SK-N-SH (cell line): ENCODE results near the gene ACAT2. TPM values are rescaled to one million over a fixed set of nuclear protein-coding genes. Genes with fewer than 3 reads are reported as not detected.

ENCODE experiments used
- CTCF ChIA-PET: fragments of 300-600, 350-600 bp; formaldehyde crosslinking; extraction: SDS; loops from one replicate; lab custom pipeline; 2021; lab: Yijun Ruan, JAX
- POLR2A ChIA-PET: fragments of 350-600 bp; sonication (Branson Sonifier 250); formaldehyde crosslinking; extraction: SDS; loops from one replicate; lab custom pipeline; 2020; ENCODE audit warnings: antibody characterized with exemption, inconsistent platforms; lab: Yijun Ruan, JAX
- DNase-seq: peaks from one replicate; pipeline ENCODE4 v3.0.0; 2012
- H2AFZ ChIP-seq: fragments of 200-600 bp; sonication (generic); 2 replicates; pipeline ENCODE4 v1.8.1; 2016; ENCODE audit warnings: antibody characterized with exemption, mild to moderate bottlenecking, low read depth
- H3F3A ChIP-seq: fragments of 200-600 bp; sonication (generic); replicated peaks from 2 replicates; pipeline ENCODE3; 2016; ENCODE audit warnings: antibody characterized with exemption, mild to moderate bottlenecking; ENCODE audit not compliant: insufficient read depth
- H3K27ac ChIP-seq, 2 experiments: fragments of 200-500 bp in 1 of 2; fragments of 200-600 bp in 1 of 2; sonication (Bioruptor generic) in 1 of 2; sonication (generic), shearing (Covaris generic) in 1 of 2; 2 replicates each; pipeline versions ENCODE4 v1.5.1 to v1.6.1; 2014 to 2016; ENCODE audit warnings: low read depth in 2 of 2, inconsistent platforms in 1 of 2, low read length in 1 of 2, mild to moderate bottlenecking in 1 of 2, mixed read lengths in 1 of 2
- H3K27me3 ChIP-seq: fragments of 200-600 bp; sonication (generic), shearing (Covaris generic); 2 replicates; pipeline ENCODE4 v1.6.1; 2016; ENCODE audit warnings: mixed run types; ENCODE audit not compliant: insufficient read depth
- H3K36me3 ChIP-seq, 2 experiments: fragments of 200-500 bp in 1 of 2; fragments of 200-600 bp in 1 of 2; sonication (Bioruptor generic) in 1 of 2; sonication (generic) in 1 of 2; replicated peaks in 1 of 2; 2 replicates each; pipeline versions ENCODE3 to v1.5.1; 2014 to 2016; ENCODE audit warnings: low read length in 1 of 2, mild to moderate bottlenecking in 1 of 2; ENCODE audit not compliant: insufficient read depth in 2 of 2, control insufficient read depth in 1 of 2
- H3K4me1 ChIP-seq, 2 experiments: fragments of 200-500 bp in 1 of 2; fragments of 200-600 bp in 1 of 2; sonication (Bioruptor generic) in 1 of 2; sonication (generic), shearing (Covaris generic) in 1 of 2; 2 replicates each; pipeline versions ENCODE4 v1.5.1 to v1.6.1; 2014 to 2016; ENCODE audit warnings: low read depth in 1 of 2, low read length in 1 of 2, mixed run types in 1 of 2; ENCODE audit not compliant: insufficient read depth in 2 of 2, control insufficient read depth in 1 of 2
- H3K4me2 ChIP-seq: fragments of 200-600 bp; sonication (generic), shearing (Covaris generic); 2 replicates; pipeline ENCODE4 v1.6.1; 2017; ENCODE audit warnings: mixed run types
- H3K4me3 ChIP-seq, 2 experiments: fragments of 200-500 bp in 1 of 2; fragments of 200-600 bp in 1 of 2; sonication (Bioruptor generic) in 1 of 2; sonication (generic), shearing (Covaris generic) in 1 of 2; 2 replicates each; pipeline versions ENCODE4 v1.5.1 to v1.8.1; 2014 to 2016; ENCODE audit warnings: low read depth in 2 of 2, inconsistent platforms in 1 of 2, low read length in 1 of 2, mild to moderate bottlenecking in 1 of 2, mixed read lengths in 1 of 2, moderate library complexity in 1 of 2
- H3K79me2 ChIP-seq: fragments of 200-600 bp; sonication (generic); 2 replicates; pipeline ENCODE4 v1.8.1; 2017; ENCODE audit warnings: mild to moderate bottlenecking; ENCODE audit not compliant: insufficient read depth
- H3K9ac ChIP-seq: fragments of 200-600 bp; sonication (generic); 2 replicates; pipeline ENCODE4 v1.6.1; 2017; ENCODE audit warnings: mixed run types
- H3K9me2 ChIP-seq: fragments of 200-600 bp; sonication (generic); 2 replicates; pipeline ENCODE4 v1.6.1; 2017; ENCODE audit warnings: mixed run types
- H3K9me3 ChIP-seq: fragments of 200-600 bp; sonication (generic); 2 replicates; pipeline ENCODE4 v1.6.1; 2017; ENCODE audit warnings: mixed run types, mild to moderate bottlenecking, moderate library complexity
- H4K20me1 ChIP-seq: fragments of 200-600 bp; sonication (generic); 2 replicates; pipeline ENCODE4 v1.6.1; 2017; ENCODE audit warnings: mild to moderate bottlenecking, mixed run types; ENCODE audit not compliant: insufficient read depth
- CHD2 ChIP-seq: fragments of 150-350 bp; IDR thresholded peaks from 2 replicates; pipeline ENCODE4 v1.6.1; 2018; ENCODE audit warnings: low read length; ENCODE audit not compliant: partially characterized antibody
- ELF1 ChIP-seq: IDR thresholded peaks from 2 replicates; pipeline ENCODE4 v1.4.0; 2012
- EZH2phosphoT487 ChIP-seq: fragments of 200-600 bp; sonication (generic); IDR thresholded peaks from 2 replicates; pipeline ENCODE4 v1.6.1; 2017; ENCODE audit warnings: low read depth, mixed run types, mild to moderate bottlenecking, antibody characterized with exemption, moderate library complexity, borderline replicate concordance
- FOSL2 ChIP-seq: IDR thresholded peaks from 2 replicates; pipeline ENCODE4 v1.4.0; 2012; ENCODE audit warnings: low read depth, mild to moderate bottlenecking, moderate library complexity, borderline replicate concordance
- FOXJ3 ChIP-seq: sonication (generic); formaldehyde crosslinking; IDR thresholded peaks from 2 replicates; pipeline ENCODE4 v1.5.1; 2020; ENCODE audit warnings: mild to moderate bottlenecking, missing genetic modification reagents
- FOXM1 ChIP-seq: IDR thresholded peaks from 2 replicates; pipeline ENCODE4 v1.4.0; 2012; ENCODE audit warnings: low read depth, mild to moderate bottlenecking
- GATA2 ChIP-seq: sonication (generic); formaldehyde crosslinking; IDR thresholded peaks from 2 replicates; pipeline ENCODE4 v1.5.0; 2020; ENCODE audit warnings: mild to moderate bottlenecking, missing genetic modification reagents
- IRF3 ChIP-seq: fragments of 150-350 bp; IDR thresholded peaks from 2 replicates; pipeline ENCODE4 v1.6.1; 2016; ENCODE audit warnings: mild to moderate bottlenecking, low read depth, low read length
- JUND ChIP-seq: IDR thresholded peaks from 2 replicates; pipeline ENCODE4 v1.4.0; 2012
- MEF2A ChIP-seq: IDR thresholded peaks from 2 replicates; pipeline ENCODE4 v1.4.0; 2012; ENCODE audit warnings: low read depth, borderline replicate concordance
- MXI1 ChIP-seq: IDR thresholded peaks from 2 replicates; pipeline ENCODE4 v1.6.1; 2012; ENCODE audit warnings: mild to moderate bottlenecking, low read depth, low read length, improper control_type of control experiment
- NFIC ChIP-seq: IDR thresholded peaks from 2 replicates; pipeline ENCODE4 v1.4.0; 2012; ENCODE audit warnings: borderline replicate concordance
- RAD21 ChIP-seq: IDR thresholded peaks from 2 replicates; pipeline ENCODE4 v1.6.1; 2012; ENCODE audit warnings: mild to moderate bottlenecking, low read length
- RFX5 ChIP-seq: IDR thresholded peaks from 2 replicates; pipeline ENCODE4 v1.6.1; 2012; ENCODE audit warnings: mild to moderate bottlenecking, improper control_type of control experiment, low read length
- RXRA ChIP-seq: IDR thresholded peaks from 2 replicates; pipeline ENCODE4 v1.4.0; 2012; ENCODE audit warnings: low read depth, mild to moderate bottlenecking, borderline replicate concordance
- SIN3A ChIP-seq: IDR thresholded peaks from 2 replicates; pipeline ENCODE4 v1.6.1; 2012; ENCODE audit warnings: low read depth, mild to moderate bottlenecking, low read length, moderate library complexity, borderline replicate concordance
- SMC3 ChIP-seq: IDR thresholded peaks from 2 replicates; pipeline ENCODE4 v1.6.1; 2012; ENCODE audit warnings: low read depth, low read length, improper control_type of control experiment
- TCF12 ChIP-seq: IDR thresholded peaks from 2 replicates; pipeline ENCODE4 v1.4.0; 2012
- USF1 ChIP-seq: IDR thresholded peaks from 2 replicates; pipeline ENCODE4 v1.4.0; 2012; ENCODE audit warnings: low read depth, borderline replicate concordance
- YY1 ChIP-seq: IDR thresholded peaks from 2 replicates; pipeline ENCODE4 v1.4.0; 2012; ENCODE audit warnings: low read depth, mild to moderate bottlenecking
- WGBS: methylation state at CpG from one replicate; pipeline ENCODE4 v1.1.6; 2017; ENCODE audit warnings: low lambda C conversion rate; 5-methylcytosine and 5-hydroxymethylcytosine counted together
- polyA plus RNA-seq, 3 experiments: library from polyadenylated mRNA; depleted of rRNA; stranded (reverse); fragments of >200 nt; gene quantifications; 2 replicates each; pipeline ENCODE4 v1.2.3, GENCODE V29; 2012
- TF ChIP-seq, protein P1 (sequence below): fragments of 150-350 bp; IDR thresholded peaks from 2 replicates; pipeline ENCODE4 v1.6.1; 2017; ENCODE audit warnings: antibody characterized with exemption, low read length, low read depth, borderline replicate concordance
- TF ChIP-seq, protein P2 (sequence below): IDR thresholded peaks from 2 replicates; pipeline ENCODE4; 2012
- TF ChIP-seq, protein P3 (sequence below): IDR thresholded peaks from 2 replicates; pipeline ENCODE4 v1.4.0; 2012; ENCODE audit warnings: low read depth

Gene ACAT2
- polyA plus RNA-seq, 1 of the 3 experiments (the other 2 are of a cell fraction), result 13.1 TPM

- CTCF ChIA-PET, result interaction anchor here (1.4 kb wide), 1 partner anchor 25 kb away, joined by 4 read pairs; no protein-coding TSS in a partner anchor
Observed at GRCh38 chr6:159716247-159717096, 45.4 kb upstream of the ACAT2 start.

More at GRCh38 chr6:159716247-159717096, 45.4 kb upstream of the ACAT2 start:
- Histone ChIP-seq H3K9me3 (no peaks in the 10 kb centered on the region), H4K20me1 (no peaks in the 10 kb centered on the region; the same call in 1 of the 2 replicates), H3K4me3 (no peak overlapping the region), H3K9me2 (no peaks in the 10 kb centered on the region), H2AFZ (no peak overlapping the region), H3K27ac (peak overlapping the region in 1 of 2 experiments; percentile 33; a peak in 2 of 4 replicates), H3K27me3 (no peaks in the 10 kb centered on the region), H3K36me3 (peaks cover 0 to 11% of the 10 kb centered on the region in 2 experiments), H3K9ac (no peak overlapping the region), H3K4me2 (no peak overlapping the region), H3K4me1 (no peaks in the 10 kb centered on the region), H3F3A (peaks cover 12% of the 10 kb centered on the region), H3K79me2 (peaks cover 18% of the 10 kb centered on the region; the same call in 1 of the 2 replicates)
- POLR2A ChIA-PET, result interaction anchor here (1.3 kb wide), 1 partner anchor 10 kb away, joined by 4 read pairs; the partner anchor contains the start of gene WTAP
- DNase-seq, result no peak
- 72% methylated on average over 5 of the region's 5 CpGs for WGBS
- TF ChIP-seq FOXM1 (no peak), GATA2 (CRISPR knock-in tag) (no peak), SMC3 (no peak), MXI1 (no peak), CHD2 (no peak), YY1 (peak; percentile 49; the same call in 1 of the 2 replicates), JUND (no peak), RFX5 (no peak), ELF1 (no peak), RAD21 (no peak), FOXJ3 (CRISPR knock-in tag) (no peak), TCF12 (peak; percentile 38), SIN3A (no peak), IRF3 (no peak), MEF2A (no peak), RXRA (no peak), FOSL2 (peak; percentile 32; the same call in 1 of the 2 replicates), EZH2phosphoT487 (no peak), NFIC (0 out of 2 replicates have a peak, but pooled peaks have one; percentile 9), USF1 (no peak)
- TF ChIP-seq, protein P1, sequence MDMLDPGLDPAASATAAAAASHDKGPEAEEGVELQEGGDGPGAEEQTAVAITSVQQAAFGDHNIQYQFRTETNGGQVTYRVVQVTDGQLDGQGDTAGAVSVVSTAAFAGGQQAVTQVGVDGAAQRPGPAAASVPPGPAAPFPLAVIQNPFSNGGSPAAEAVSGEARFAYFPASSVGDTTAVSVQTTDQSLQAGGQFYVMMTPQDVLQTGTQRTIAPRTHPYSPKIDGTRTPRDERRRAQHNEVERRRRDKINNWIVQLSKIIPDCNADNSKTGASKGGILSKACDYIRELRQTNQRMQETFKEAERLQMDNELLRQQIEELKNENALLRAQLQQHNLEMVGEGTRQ, result no peak
- TF ChIP-seq, protein P2, sequence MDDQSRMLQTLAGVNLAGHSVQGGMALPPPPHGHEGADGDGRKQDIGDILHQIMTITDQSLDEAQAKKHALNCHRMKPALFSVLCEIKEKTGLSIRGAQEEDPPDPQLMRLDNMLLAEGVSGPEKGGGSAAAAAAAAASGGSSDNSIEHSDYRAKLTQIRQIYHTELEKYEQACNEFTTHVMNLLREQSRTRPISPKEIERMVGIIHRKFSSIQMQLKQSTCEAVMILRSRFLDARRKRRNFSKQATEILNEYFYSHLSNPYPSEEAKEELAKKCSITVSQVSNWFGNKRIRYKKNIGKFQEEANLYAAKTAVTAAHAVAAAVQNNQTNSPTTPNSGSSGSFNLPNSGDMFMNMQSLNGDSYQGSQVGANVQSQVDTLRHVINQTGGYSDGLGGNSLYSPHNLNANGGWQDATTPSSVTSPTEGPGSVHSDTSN, result no peak
- TF ChIP-seq, protein P3, sequence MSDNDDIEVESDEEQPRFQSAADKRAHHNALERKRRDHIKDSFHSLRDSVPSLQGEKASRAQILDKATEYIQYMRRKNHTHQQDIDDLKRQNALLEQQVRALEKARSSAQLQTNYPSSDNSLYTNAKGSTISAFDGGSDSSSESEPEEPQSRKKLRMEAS, result no peak
